Measurements from ENCODE around the gene C11orf24.

Gene C11orf24

DNA sequence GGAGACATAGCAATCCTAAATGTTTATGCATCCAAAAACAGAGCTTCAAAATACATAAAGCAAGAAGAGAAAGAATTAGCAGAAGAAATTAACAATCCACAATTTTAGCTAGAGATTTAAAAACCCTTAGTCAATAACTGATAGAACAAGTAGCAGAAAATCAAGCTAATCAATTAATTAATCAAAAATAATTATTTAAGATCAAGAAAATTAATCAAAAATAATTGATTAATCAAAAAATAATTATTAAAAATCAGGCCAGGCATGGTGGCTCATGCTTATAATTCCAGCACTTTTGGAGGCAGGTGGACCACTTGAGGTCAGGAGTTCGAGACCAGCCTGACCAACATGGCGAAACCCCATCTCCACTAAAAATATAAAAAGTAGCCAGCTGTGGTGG is 29.2 kb downstream of the C11orf24 start:
- DNase-seq = no peak

DNA sequence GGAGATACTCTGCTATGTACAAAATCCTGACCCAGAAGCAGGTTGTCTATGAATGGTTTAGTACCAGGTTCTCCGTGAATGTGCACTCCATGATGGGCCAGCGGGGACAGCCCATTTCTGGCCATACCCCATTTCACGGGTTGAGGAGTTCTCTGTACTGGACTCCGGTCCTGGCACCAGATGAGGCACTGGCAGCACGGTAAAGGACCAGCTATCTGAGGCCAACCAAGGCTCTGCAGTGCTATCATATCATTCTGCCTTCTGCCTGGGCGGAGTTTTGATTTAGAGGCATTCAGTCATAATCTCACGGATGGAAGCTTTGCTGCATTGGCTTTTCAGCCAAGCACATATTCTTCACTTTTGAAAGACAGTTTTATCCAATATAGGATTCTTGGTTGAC is 40.2 kb downstream of the C11orf24 start:
- DNase-seq = no peak

DNA sequence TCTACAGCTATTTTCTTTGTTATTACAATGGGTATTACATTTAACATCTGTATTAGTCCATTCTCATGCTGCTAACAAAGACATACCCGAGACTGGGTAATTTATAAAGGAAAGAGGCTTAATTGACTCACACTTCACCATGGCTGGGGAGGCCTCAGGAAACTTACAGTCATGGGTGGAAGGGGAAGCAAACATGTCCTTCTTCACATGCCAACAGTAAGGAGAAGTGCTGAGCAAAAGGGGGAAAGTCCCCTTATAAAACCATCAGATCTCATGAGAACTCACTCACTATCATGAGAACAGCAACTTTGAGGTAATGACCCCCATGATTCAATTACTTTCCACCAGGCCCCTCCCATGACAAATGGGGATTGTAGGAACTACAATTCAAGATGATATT is 42.2 kb downstream of the C11orf24 start:
- no peak for DNase-seq

DNA sequence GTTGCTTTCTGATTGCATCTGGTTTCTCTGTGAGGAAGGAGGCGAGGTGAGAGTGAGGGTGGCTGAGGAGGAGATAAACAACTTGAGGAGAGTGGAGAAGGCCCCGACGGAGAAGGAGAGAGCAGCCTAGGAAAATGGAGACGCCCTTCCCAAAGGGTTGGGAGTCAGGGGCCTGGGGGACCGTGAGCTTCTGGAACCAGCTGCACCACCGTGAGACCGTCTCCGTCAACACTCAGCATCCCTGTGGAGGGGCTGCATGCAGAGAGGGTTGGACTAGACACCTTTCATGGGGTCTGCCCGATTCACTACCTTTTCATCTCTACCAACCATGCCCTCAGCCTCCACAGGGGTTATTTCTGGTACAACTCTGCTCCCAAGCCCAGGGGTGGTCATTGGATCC is 45.4 kb downstream of the C11orf24 start:
- no peak for DNase-seq

DNA sequence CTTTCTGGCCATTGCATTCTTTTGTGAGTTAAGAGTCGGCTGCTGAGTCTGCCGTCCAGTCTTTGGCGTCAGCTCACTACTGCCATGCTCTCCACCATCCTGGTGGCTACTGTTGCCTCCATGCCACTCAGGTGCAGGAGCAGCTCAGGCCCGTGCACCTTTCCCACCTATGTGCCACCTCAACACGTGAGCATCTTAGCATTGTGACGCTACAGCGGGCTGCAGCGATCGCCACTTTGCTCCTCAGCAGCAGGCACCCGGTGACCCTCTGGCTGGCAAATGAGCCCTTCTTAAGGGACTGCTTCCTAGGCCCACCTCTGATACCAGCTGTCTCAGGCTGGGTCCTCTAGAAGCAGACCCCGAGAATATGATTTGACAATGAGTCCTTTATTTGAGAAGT is 47.2 kb downstream of the C11orf24 start:
- no peak for DNase-seq

DNA sequence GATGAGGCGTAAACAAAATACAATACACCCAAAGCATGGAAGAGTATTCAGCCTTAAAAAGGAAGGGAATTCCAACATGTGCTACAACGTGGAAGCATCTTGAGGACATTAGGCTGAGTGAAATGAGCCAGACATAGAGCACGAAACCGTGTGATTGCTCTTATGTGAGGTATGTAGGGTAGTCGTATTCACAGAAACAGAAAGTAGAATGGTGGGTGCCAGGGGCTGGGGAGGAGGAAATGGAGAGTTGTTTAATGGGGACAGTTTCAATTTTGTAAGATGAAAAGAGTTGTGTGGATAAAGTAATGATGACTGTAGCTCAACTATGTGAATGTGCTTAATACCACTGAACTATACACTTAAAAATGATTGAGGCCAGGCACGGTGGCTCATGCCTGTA is 48.5 kb downstream of the C11orf24 start:
- no peak for DNase-seq

DNA sequence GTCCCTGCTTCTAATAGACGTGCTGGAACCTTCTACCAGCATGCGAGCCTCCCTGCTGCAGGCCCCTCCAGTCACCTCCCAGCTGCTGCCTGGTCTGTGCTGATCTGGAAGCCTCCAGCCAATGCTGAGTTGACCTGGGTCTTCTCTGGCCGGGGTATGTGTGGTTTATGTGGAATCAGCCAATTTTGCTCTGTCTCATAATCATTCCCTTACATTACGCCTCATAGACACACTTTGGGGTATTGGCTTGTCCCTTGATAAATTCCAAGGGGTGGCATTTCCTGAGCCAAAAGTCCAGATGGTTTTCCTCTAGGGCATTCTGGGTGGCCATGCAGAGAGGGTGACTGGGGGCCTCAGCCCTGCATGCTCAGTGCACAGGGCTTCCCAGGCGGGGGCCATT is 50.4 kb downstream of the C11orf24 start:
- DNase-seq = no peak

DNA sequence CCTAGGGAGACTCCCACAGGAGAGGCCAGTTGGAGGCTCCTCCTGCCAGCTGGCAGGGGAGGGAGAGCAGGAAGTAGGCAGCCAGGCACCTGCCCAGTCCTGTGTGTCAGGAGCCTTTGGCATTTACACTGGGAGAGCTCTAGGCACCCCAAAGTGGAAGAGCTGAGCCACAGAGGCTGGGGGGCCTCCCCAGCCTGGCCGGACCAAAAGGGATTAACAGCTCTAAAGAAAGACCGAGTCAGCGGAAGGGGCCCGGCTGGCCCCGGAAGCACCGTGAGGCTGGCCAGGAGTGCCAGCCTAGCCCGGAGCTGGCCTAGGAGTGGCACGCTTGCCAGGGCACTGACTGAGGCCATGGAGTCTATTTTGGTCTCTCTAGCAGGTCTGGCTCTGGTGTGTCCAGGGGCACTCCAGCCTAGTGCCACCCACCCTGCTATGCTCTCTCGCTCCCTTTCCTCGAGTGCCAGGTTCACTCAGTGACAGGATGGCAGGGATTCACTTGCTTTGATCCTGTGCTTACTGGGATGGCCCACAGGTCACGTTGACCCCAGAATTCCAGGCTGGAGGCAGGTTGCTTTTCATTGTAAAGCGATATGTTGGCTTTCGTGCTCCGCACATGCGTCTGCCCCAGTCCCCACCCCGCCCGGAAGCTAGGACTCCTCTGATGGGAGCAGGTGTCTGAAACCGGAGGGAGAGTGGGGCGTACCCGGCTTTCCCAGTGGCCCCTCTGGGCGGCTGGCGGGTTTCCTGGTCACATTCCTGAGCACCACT is 55.4 kb downstream of the C11orf24 start:
- no peak for DNase-seq

DNA sequence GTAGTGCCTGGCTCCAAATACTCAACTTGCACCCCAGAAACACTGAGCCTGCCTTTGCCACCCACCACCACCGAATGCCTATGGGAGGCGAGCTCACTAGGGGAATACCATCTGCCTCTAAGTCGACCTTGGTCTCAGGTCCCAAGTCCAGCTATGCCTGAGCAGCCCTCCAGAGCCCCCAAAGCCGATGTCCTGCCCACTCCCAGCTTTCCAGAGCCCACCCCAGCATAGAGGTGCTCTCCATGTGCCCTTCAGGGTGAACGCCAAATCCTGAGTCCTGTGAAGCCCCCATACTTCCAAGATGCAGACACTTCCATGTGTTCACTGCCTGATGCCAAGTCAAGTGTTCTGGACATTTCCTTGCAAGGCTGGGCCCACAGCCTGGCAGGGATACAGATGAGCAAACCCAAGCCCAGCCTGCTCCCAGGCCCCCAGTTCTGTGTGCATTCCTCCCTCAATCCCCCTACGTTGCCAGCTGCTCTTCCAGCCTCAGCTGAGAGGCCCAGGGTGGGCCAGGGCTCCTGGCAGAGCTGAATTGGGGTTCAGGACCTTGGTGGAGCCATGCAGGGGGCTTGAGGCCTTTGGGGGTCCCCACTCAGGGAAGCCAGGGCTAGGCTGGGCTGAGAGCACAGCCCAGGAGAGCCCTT is 56.1 kb downstream of the C11orf24 start:
- no peak for DNase-seq

DNA sequence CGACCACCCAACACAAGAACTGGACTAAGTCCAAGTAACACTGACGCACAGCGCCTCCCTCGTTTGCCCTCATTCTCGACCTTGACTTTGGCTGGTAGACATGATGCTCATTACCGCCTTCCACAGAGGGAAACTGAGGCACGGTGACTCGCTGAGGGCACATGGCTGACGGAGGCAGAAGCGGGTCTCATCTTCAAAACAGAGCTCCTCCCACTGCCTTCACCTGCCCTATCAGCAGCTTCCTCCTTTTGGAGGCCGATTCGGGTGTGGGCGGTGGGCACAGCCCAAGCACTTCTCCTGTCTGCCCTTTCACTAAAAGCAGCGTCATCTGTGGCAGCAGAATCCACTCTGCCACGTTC is 56.7 kb downstream of the C11orf24 start:
- DNase-seq = no peak

DNA sequence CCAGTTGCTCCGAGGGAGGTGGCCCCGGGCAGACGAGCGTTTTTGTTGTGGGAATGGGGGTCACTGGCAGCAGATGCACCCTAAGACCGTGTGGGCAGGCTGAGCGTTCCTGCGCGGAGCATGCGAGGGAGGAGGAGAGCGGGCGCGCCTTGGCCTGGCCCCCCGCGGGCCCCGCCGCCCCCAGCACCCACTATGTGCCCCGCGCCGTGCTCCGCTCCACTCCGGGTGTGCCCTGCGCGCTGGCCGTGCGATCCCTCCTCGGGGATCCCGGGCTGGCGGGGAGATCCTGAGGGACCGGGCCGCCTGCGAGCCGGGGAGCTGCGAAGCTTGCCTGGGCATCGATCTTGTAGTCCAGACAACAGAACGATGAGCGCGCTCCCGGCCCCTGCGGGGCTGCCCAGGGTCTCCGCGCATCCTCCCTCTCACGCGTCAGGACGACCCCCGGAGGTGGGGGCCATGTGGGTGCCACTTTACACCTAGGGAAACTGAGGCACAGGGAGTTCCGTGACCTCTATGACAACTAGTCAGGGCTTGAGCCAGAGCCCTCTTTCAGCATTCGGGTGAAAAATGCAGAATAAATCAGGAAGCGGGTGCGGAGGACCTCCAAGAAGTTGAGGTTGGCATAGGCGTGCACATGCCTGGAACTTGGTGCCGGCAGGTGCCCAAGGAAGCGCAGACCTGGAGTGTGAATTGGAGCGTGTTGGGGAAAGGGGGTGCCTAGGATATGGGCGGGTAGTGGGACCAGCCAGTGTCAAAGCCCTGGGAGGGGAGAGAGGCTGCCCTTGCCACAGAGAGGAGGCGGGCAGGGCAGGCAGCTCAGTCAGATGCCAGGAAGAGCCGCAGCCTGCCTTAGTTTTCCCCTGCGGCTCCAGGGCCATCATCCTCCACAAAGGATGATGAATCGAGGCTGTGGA is 57.3 kb downstream of the C11orf24 start:
- DNase-seq = no peak

DNA sequence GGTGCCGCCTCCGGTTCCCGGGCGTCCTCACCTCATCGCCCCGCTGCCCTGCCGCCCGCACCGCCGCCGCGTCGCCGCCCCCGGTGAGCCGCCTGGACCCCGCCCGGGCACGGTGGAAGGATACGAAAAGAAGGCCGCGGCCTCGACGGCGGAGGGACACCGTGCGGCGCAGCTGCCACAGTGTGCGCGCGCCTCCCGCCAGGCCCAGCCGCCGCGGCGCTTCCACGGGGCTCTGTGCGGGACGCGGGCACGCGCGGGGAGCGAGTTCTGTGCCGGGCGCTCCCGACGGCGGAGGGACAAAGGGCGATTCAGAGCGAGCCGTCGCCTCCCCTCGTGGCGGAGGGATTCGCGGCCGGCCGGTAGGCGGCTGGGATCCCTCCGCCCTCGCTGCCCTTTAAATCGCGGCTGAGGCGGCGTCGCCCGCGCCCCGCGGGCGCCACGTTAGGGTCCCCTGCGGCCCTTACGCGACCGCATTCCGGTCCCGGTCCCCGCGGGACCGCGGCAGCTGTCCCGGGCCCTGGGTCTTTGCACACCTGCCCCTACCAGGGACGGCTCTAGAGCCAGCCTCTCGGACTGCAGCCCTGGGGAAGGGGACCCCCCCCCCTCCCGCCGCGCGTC is 58.1 kb downstream of the C11orf24 start:
- peak; percentile 93 for DNase-seq

DNA sequence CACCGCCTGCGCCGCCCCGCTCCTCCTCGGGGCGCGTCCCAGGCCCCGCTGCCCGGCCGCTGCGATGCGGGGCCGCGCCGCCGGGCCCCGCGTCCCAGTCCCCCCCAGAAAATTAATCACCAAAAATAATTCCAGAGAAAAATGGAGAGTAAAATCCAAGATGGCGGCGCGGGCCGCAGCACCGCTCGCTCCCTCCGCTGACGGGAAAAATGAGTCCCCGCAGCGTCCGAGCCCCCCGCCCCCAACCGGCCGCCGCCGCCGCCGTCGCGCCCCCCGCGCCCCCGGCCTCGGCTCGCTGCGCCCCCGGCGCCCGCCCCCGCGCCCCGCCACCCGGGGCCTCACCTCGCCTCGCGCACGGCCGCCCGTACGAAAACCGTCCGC is 58.6 kb downstream of the C11orf24 start, which contains the start of gene KMT5B:
TSS of gene KMT5B (minus strand) at position 162 of the 381 bp plus-strand sequence. CDS start 23,220 bp downstream, outside the sequence.
- peak; percentile 52 for DNase-seq

DNA sequence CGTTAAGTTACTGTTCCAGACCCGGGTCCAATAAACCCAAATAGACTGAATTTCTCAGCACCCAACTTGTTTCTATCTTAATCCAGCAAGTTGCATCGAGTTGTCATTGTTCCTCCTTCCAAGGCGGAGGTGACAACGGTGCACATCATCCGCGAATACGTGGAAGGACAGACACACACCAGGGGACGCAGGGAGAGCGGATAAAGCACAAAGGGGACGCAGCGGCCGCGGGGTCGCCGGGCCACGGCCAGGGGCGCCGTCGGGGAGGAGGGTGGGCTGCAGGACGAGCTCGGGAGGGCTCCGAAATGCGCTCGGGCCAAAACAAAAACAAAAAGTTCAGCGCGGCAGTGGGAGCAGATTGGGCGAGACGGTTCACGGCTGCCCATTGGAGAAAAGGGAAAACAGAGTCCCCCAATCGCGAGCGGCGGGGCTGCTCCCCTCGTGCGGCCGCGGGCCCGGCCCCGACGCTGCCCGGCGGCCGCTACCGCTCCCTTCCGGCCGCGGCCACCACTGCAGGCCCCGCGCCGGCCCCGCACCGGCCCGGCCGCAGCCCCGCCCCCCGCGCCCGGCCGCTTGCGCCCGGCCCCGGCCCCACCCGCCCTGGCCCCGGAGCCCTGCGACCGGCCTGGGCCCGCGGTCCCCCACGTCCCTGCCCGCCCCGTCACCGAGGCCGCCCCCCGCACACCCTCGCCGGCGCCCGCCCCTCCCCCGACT is 59.2 kb downstream of the C11orf24 start:
- peak; percentile 80 for DNase-seq

DNA sequence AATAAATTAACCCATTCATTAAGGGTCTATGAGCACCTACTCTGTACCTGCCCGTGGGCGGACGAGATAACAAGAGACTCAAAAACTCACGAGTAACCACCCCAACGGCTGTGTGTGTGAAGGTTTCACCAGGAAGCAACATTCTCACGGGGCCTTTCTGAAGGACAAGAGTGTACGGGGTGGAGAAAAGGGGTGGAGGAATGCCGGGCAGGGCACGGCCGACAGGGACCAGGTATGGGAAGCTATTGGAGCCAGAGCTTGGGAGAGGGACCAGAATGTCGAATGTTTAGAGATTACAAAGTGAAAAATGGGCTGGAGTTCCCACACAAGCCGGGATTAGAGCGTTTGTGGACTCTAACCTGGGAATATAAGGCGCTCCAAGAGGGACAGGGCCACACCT is 60.2 kb downstream of the C11orf24 start:
- no peak for DNase-seq
